Body of pancreas (tissue), 4 donors: Measurements from ENCODE around the gene LPCAT1. TPM values are rescaled to one million over a fixed set of nuclear protein-coding genes. Genes with fewer than 3 reads are reported as not detected.

Experiments
- ATAC-seq: fragments of 150-250 bp; one replicate; pipeline ENCODE4 v1.9.1; 2016
- DNase-seq, 4 donors: peaks; one replicate each; pipeline ENCODE4 v3.0.0-alpha.2; 2019
- H3K27ac ChIP-seq, 4 donors: fragments of 200-600 bp; sonication (generic); 1 replicate in 3 of 4; 2 replicates in 1 of 4; pipeline versions ENCODE4 v1.5.1 to v1.6.1; 2016 to 2019; ENCODE audit warnings: mild to moderate bottlenecking in 1 of 4, mixed read lengths in 1 of 4, moderate library complexity in 1 of 4
- H3K27me3 ChIP-seq, 2 donors: fragments of 200-600 bp; sonication (generic); one replicate each; pipeline ENCODE4 v1.6.0; 2016; ENCODE audit warnings: mild to moderate bottlenecking in 1 of 2
- H3K36me3 ChIP-seq, 2 donors: fragments of 200-600 bp; sonication (generic); replicated peaks in 1 of 2; 2 replicates each; pipeline ENCODE4 v1.5.1; 2016; ENCODE audit warnings: low read depth in 2 of 2; ENCODE audit not compliant: insufficient read depth in 1 of 2
- H3K4me1 ChIP-seq: fragments of 200-600 bp; sonication (generic); one replicate; pipeline ENCODE4 v1.6.0; 2016
- H3K4me3 ChIP-seq, 2 donors: fragments of 200-600 bp; sonication (generic); 1 replicate in 1 of 2; 2 replicates in 1 of 2; pipeline ENCODE4 v1.5.1; 2016 to 2019
- H3K9me3 ChIP-seq, 3 donors: fragments of 200-600 bp; sonication (generic); 1 replicate in 2 of 3; 2 replicates in 1 of 3; pipeline ENCODE4 v1.5.1; 2016
- CTCF ChIP-seq, 7 experiments: fragments of 450-650 bp in 4 of 7; fragments of 200-600 bp in 3 of 7; sonication (generic) in 3 of 7; IDR thresholded peaks; one replicate each; pipeline ENCODE4 v1.5.1; 2016 to 2019; ENCODE audit warnings: antibody characterized with exemption in 7 of 7
- POLR2A ChIP-seq, 3 donors: fragments of 450-650 bp; IDR thresholded peaks; one replicate each; pipeline ENCODE4 v1.6.1; 2016; ENCODE audit warnings: antibody characterized with exemption in 3 of 3, mild to moderate bottlenecking in 2 of 3
- WGBS, 2 donors: methylation state at CpG; one replicate each; pipeline ENCODE4 v1.1.5; 2017; 5-methylcytosine and 5-hydroxymethylcytosine counted together
- intact Hi-C: fragments of 100-400 bp; cut with DNase I; formaldehyde crosslinking; loops from one replicate; pipeline ENCODE4 v1.15.1; 2023
- total RNA-seq, 2 donors: library from RNA; depleted of rRNA; stranded (reverse); fragments of >200 nt; gene quantifications; one replicate each; pipeline ENCODE4 v1.1.0, GENCODE V29; 2016

Gene LPCAT1
- total RNA-seq, 2 donors from 2014 or later, result 17.1 to 21.5 TPM

- no peak for ATAC-seq
- Histone ChIP-seq H3K27me3 (no peaks in the 10 kb centered on the region), H3K9me3 (no peaks in the 10 kb centered on the region), H3K27ac (no peak overlapping the region), H3K4me1 (no peaks in the 10 kb centered on the region), H3K36me3 (peaks cover 0 to 3% of the 10 kb centered on the region in 2 donors), H3K4me3 (no peak overlapping the region)
- 95 to 96% methylated on average over 9 to 13 of the region's 13 CpGs for WGBS, 2 donors
- no peak for TF ChIP-seq POLR2A (IDR thresholded peaks at IDR 0.05)
- no peak for TF ChIP-seq CTCF (IDR thresholded peaks at IDR 0.05)
- intact Hi-C loops, result no loop called here
- no peak for DNase-seq
These were observed 40.7 kb downstream of the LPCAT1 start for GRCh38 chr5:1483064-1483463.

DNA sequence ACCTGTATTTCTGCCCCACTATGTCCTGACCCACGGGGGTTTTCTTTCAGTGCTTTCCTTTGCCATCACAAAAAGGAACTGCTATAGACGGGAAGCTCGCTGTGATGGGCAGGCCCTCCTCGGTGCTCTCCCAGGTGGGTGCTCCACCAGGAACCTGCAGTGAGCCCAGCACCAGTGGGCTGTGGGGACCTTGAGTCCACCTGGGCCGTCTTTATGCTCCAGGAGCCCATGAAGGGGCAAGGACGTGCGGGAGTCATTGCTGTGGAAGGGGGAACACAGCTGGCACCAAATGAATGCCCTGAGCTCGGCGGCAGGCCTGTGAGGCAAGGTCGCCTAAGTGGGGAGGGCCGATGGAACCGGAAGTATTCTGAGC is 41.8 kb downstream of the LPCAT1 start:
- peaks cover 0 to 5% of the 10 kb centered on the region in 2 donors for H3K36me3 ChIP-seq
- 81 to 89% methylated on average over 10 to 12 of the region's 12 CpGs for WGBS, 2 donors

DNA sequence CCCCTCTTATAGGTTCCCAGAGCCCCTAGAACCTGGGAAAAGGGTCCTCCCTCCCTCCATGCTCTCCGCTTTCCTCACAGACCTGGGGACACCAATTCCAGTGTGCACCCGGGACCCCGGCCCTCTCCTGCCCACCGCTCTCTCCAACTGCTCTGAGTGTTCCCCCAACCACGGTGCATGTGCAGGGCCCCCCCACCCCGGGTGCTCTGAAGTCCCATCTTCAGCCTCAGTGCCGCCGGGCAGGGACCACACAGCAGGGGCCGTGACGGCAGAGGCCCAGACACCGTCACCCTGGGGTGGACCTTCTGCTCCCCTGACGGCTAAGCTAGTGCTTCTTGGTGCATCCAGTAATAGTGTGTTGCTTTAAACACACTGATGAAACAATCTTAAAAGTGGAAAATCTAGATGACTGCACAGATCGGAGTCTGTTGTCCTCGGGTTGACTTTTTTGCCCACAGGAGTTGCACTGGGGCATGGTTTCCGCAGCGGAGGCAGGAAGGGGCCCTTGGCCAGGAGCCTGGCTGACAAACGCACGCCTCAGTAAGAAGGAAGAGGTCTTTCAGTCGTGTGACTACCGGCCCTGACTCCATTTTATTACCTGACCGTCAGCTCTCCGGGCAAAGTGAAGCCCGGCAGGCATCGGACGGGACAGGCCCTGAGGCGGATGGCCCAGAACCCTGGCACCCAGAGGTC is 42.3 kb downstream of the LPCAT1 start:
- no peaks in the 10 kb centered on the region for H3K27me3 ChIP-seq
- intact Hi-C loops, result no loop called here
- no peaks in the 10 kb centered on the region for H3K9me3 ChIP-seq
- ATAC-seq (no peak), DNase-seq (no peak)
- no peak overlapping the region for H3K27ac ChIP-seq
- TF ChIP-seq CTCF (IDR thresholded peaks at IDR 0.05) (no peak), POLR2A (IDR thresholded peaks at IDR 0.05) (no peak)
- H3K4me1 ChIP-seq, result no peaks in the 10 kb centered on the region
- H3K36me3 ChIP-seq, result peaks cover 0 to 8% of the 10 kb centered on the region in 2 donors
- WGBS, 2 donors, result 79 to 90% methylated on average over 24 to 26 of the region's 26 CpGs
- H3K4me3 ChIP-seq, result no peak overlapping the region

More for the DNA sequence above, 41.8 kb downstream of the LPCAT1 start:
- intact Hi-C loops, result no loop called here
- DNase-seq (no peak), ATAC-seq (no peak)
- no peak for TF ChIP-seq CTCF (IDR thresholded peaks at IDR 0.05)
- TF ChIP-seq POLR2A (IDR thresholded peaks at IDR 0.05), result no peak
- no peaks in the 10 kb centered on the region for H3K4me1 ChIP-seq
- no peaks in the 10 kb centered on the region for H3K27me3 ChIP-seq
- H3K27ac ChIP-seq, result no peak overlapping the region
- no peak overlapping the region for H3K4me3 ChIP-seq
- H3K9me3 ChIP-seq, result no peaks in the 10 kb centered on the region

GRCh38 chr5:1480806-1481205 is 43.0 kb downstream of the LPCAT1 start:
- ATAC-seq (no peak), DNase-seq (no peak)
- TF ChIP-seq POLR2A (IDR thresholded peaks at IDR 0.05), result no peak
- intact Hi-C loops, result no loop called here
- Histone ChIP-seq H3K27me3 (no peaks in the 10 kb centered on the region), H3K9me3 (no peaks in the 10 kb centered on the region), H3K4me3 (no peak overlapping the region), H3K36me3 (peaks cover 0 to 7% of the 10 kb centered on the region in 2 donors), H3K27ac (no peak overlapping the region), H3K4me1 (no peaks in the 10 kb centered on the region)
- WGBS, 2 donors, result 76 to 79% methylated on average over 6 to 12 of the region's 12 CpGs

DNA sequence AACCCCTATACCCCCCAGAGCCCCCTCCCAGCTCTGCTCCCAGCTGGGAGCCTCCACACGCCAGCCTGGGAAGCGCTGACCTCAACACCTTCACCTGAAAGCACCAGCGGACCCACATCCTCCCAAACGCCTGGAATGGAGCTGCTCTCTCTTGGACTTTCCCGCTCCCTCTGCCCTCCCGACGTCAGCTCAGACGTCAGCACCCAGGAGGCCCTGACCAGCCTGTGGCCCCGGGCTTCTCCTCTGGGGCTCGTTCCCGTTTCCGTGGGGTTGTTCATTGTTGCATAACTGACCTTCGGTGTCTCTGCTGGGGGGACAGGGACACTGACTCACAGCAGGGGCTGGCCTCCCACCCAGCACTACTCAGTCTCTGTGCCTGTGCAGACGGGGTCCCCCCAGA is 43.5 kb downstream of the LPCAT1 start:
- H3K27ac ChIP-seq, result peak overlapping the region in 1 of 4 donors; percentile 56
- intact Hi-C loops, result no loop called here
- H3K4me3 ChIP-seq, result no peak overlapping the region
- ATAC-seq (peak; percentile 12), DNase-seq (peak in 2 of 4 donors; percentile 21 to 70)
- TF ChIP-seq POLR2A (IDR thresholded peaks at IDR 0.05) (peak in 1 of 3 donors; percentile 16), CTCF (IDR thresholded peaks at IDR 0.05) (no peak)
- 51 to 71% methylated on average over 12 to 14 of the region's 14 CpGs for WGBS, 2 donors
- no peaks in the 10 kb centered on the region for H3K27me3 ChIP-seq
- no peaks in the 10 kb centered on the region for H3K4me1 ChIP-seq
- H3K36me3 ChIP-seq, result peaks cover 0 to 7% of the 10 kb centered on the region in 2 donors
- no peaks in the 10 kb centered on the region for H3K9me3 ChIP-seq
